K562 (cell line): ENCODE results near the gene MBD4. TPM values are rescaled to one million over a fixed set of nuclear protein-coding genes. Genes with fewer than 3 reads are reported as not detected.
A peak's percentile ranks its signal among the peaks of the same experiment; 100 is the strongest.
"Not testable (repeated sequence)": the region's sequence is repeated elsewhere in the genome, so short reads cannot be mapped to it uniquely, and the experiment has no call there.

Source experiments
- ATAC-seq: fragments of 200-7000 bp; cut with Tn5 transposase; 3 replicates; pipeline ENCODE4 v1.9.1; 2020; ENCODE audit warnings: moderate library complexity
- BruUV-seq: library from RNA; stranded (reverse); fragments of 400-500 nt; replicated peaks from 2 replicates; lab custom pipeline; 2021; lab: Mats Ljungman, UMichigan
- CTCF ChIA-PET: fragments of 300-600 bp; formaldehyde crosslinking; extraction: SDS; loops from one replicate; lab custom pipeline; 2021; ENCODE audit warnings: low intra/inter-chr PET ratio; lab: Yijun Ruan, JAX
- POLR2A ChIA-PET: fragments of 300-600, 350-650 bp; sonication (Branson Sonifier 250); formaldehyde crosslinking; extraction: SDS; loops from one replicate; lab custom pipeline; 2021; ENCODE audit warnings: antibody characterized with exemption, inconsistent platforms; lab: Yijun Ruan, JAX
- DNase-seq, 4 experiments: peaks; one replicate each; pipeline versions ENCODE4 v3.0.0 to v3.0.0-alpha.2; 2011 to 2018; ENCODE audit warnings: low spot score in 3 of 4, mixed read lengths in 3 of 4; ENCODE audit errors: extremely low read depth in 1 of 4
- FAIRE-seq: peaks from 2 replicates; lab custom pipeline; 2011; peaks lifted over from hg19 to GRCh38; lab: Jason Lieb, UNC
- H2AFZ ChIP-seq: 2 replicates; pipeline ENCODE4 v1.6.0; 2011; ENCODE audit warnings: low read depth, low read length, control low read depth, inconsistent platforms
- H3K27ac ChIP-seq: fragments of 200-600 bp; 3 replicates; pipeline ENCODE4 v1.8.0; 2011; ENCODE audit warnings: low read depth, mild to moderate bottlenecking, control low read depth, inconsistent platforms, low read length, moderate library complexity, mixed read lengths; ENCODE audit errors: extremely low read depth
- H3K27me3 ChIP-seq, 2 experiments: fragments of 300-600 bp in 1 of 2; 2 replicates in 1 of 2; 3 replicates in 1 of 2; pipeline versions ENCODE4 v1.6.0 to v1.8.0; 2011; ENCODE audit warnings: inconsistent platforms in 2 of 2, low read length in 2 of 2, mild to moderate bottlenecking in 1 of 2, mixed read lengths in 1 of 2, moderate library complexity in 1 of 2; ENCODE audit not compliant: control insufficient read depth in 2 of 2, insufficient read depth in 2 of 2
- H3K36me3 ChIP-seq: fragments of 300-600 bp; 3 replicates; pipeline ENCODE4 v1.8.0; 2011; ENCODE audit warnings: mild to moderate bottlenecking, low read length, inconsistent platforms; ENCODE audit not compliant: control insufficient read depth, insufficient read depth
- H3K4me1 ChIP-seq, 2 experiments: fragments of 200-600 bp in 1 of 2; replicated peaks in 1 of 2; 2 replicates in 1 of 2; 3 replicates in 1 of 2; pipeline versions ENCODE4 v1.5.1 to v1.8.0; 2011; ENCODE audit warnings: inconsistent platforms in 2 of 2, low read length in 2 of 2, mild to moderate bottlenecking in 1 of 2, mixed read lengths in 1 of 2, moderate library complexity in 1 of 2; ENCODE audit not compliant: control insufficient read depth in 2 of 2, insufficient read depth in 2 of 2
- H3K4me2 ChIP-seq: 2 replicates; pipeline ENCODE4 v1.6.1; 2011; ENCODE audit warnings: low read length, control low read depth, inconsistent platforms, mixed read lengths; ENCODE audit not compliant: insufficient read depth
- H3K4me3 ChIP-seq: fragments of 200-600 bp; sonication (generic), shearing (Covaris generic); 2 replicates; pipeline ENCODE4 v1.5.1; 2016; ENCODE audit warnings: control low read depth, inconsistent platforms
- H3K79me2 ChIP-seq: fragments of 200-600 bp; 3 replicates; pipeline ENCODE4 v1.8.0; 2011; ENCODE audit warnings: low read length, inconsistent platforms; ENCODE audit not compliant: control insufficient read depth, insufficient read depth
- H3K9ac ChIP-seq, 2 experiments: 2 replicates each; pipeline versions ENCODE4 v1.6.0 to v1.6.1; 2011; ENCODE audit warnings: low read depth in 2 of 2, low read length in 2 of 2, control low read depth in 1 of 2, inconsistent platforms in 1 of 2, mild to moderate bottlenecking in 1 of 2, mixed read lengths in 1 of 2; ENCODE audit not compliant: insufficient read depth in 1 of 2
- H3K9me1 ChIP-seq: one replicate; pipeline ENCODE4 v1.6.0; 2011; ENCODE audit warnings: inconsistent platforms, mild to moderate bottlenecking, low read length, moderate library complexity; ENCODE audit not compliant: control insufficient read depth, insufficient read depth
- H3K9me3 ChIP-seq: replicated peaks from 2 replicates; pipeline ENCODE4 v1.5.1; 2011; ENCODE audit warnings: low read depth, low read length, inconsistent platforms; ENCODE audit not compliant: control insufficient read depth, insufficient read depth
- H4K20me1 ChIP-seq: replicated peaks from 2 replicates; pipeline ENCODE4 v1.6.1; 2011; ENCODE audit warnings: low read length, inconsistent platforms, mixed read lengths; ENCODE audit not compliant: control insufficient read depth, insufficient read depth
- ARID1B ChIP-seq: fragments of 450-650 bp; IDR thresholded peaks from 2 replicates; pipeline ENCODE4 v1.6.1; 2016; ENCODE audit warnings: antibody characterized with exemption, mild to moderate bottlenecking, inconsistent platforms
- FOXJ2 ChIP-seq: fragments of 200-800 bp; sonication (Bioruptor generic); IDR thresholded peaks from 2 replicates; pipeline ENCODE4 v1.6.1; 2016; ENCODE audit warnings: missing genetic modification characterization, missing compliant biosample characterization
- L3MBTL2 ChIP-seq: fragments of 450-650 bp; IDR thresholded peaks from 2 replicates; pipeline ENCODE4 v1.6.1; 2016; ENCODE audit warnings: mild to moderate bottlenecking, moderate library complexity
- NFIC ChIP-seq: fragments of 450-650 bp; IDR thresholded peaks from 2 replicates; pipeline ENCODE4 v1.6.1; 2017; ENCODE audit warnings: mild to moderate bottlenecking, inconsistent platforms
- NRF1 ChIP-seq, 2 experiments: fragments of 450-650 bp; IDR thresholded peaks in 1 of 2; conservative IDR thresholded peaks in 1 of 2; 2 replicates each; pipeline ENCODE4 v1.6.1; 2014; ENCODE audit warnings: mild to moderate bottlenecking in 2 of 2
- RFX1 ChIP-seq: fragments of 450-650 bp; IDR thresholded peaks from 2 replicates; pipeline ENCODE4 v1.6.1; 2016; ENCODE audit warnings: mild to moderate bottlenecking, moderate library complexity
- WGBS: fragments of 100-300 bp; shearing (Covaris generic); methylation state at CpG from one replicate; pipeline ENCODE4 v1.1.6; 2016; ENCODE audit warnings: low coverage, mixed read lengths; ENCODE audit not compliant: insufficient coverage; ENCODE audit errors: missing lambda C conversion rate; 5-methylcytosine and 5-hydroxymethylcytosine counted together
- in situ Hi-C: fragments of 300-500 bp; cut with MboI; formaldehyde crosslinking; loops from 4 replicates; pipeline ENCODE4 v1.15.0; 2018; ENCODE audit warnings: inconsistent platforms, mixed read lengths
- intact Hi-C: fragments of 100-400 bp; cut with micrococcal nuclease; formaldehyde crosslinking; loops from 2 replicates; pipeline ENCODE4 v1.14.2; 2022
- polyA plus RNA-seq, 8 experiments: library from polyadenylated mRNA; depleted of rRNA in 4 of 8; stranded (reverse) in 5 of 8; unstranded in 3 of 8; fragments of >200 nt; fragmentation: Nextera tagmentation in 2 of 8; fragmentation: Illumina TruSeq in 1 of 8; extraction: Ambion mirVana in 2 of 8; extraction: Trizol in 1 of 8; gene quantifications; 2 replicates each; pipeline versions ENCODE4 v1.2.1 to v1.2.3, GENCODE V29; 2011 to 2014; ENCODE audit warnings: inconsistent platforms in 1 of 8, missing spikeins in 1 of 8
- total RNA-seq, 7 experiments: library from RNA; depleted of rRNA in 6 of 7; stranded (reverse); fragments of >200 nt in 6 of 7; fragmentation: Illumina TruSeq in 2 of 7; extraction: Trizol in 2 of 7; gene quantifications; 2 replicates each; pipeline versions ENCODE4 v1.2.1 to v1.2.3, GENCODE V29; 2011 to 2021; ENCODE audit warnings: low replicate concordance in 1 of 7
- TF ChIP-seq, protein P1 (sequence below), 2 experiments: fragments of 450-650 bp; conservative IDR thresholded peaks; 2 replicates each; pipeline ENCODE4 v1.6.1; 2017; ENCODE audit warnings: mild to moderate bottlenecking in 2 of 2, moderate library complexity in 2 of 2
- TF ChIP-seq, protein P2 (sequence below): fragments of 200-800 bp; sonication (Bioruptor generic); IDR thresholded peaks from 2 replicates; pipeline ENCODE4 v1.6.1; 2017; ENCODE audit warnings: missing genetic modification characterization, missing compliant biosample characterization
- TF ChIP-seq, protein P3 (sequence below): sonication (generic); formaldehyde crosslinking; IDR thresholded peaks from 2 replicates; pipeline ENCODE4 v1.8.0; 2022; ENCODE audit warnings: missing genetic modification reagents, mild to moderate bottlenecking, moderate library complexity, borderline replicate concordance

The MBD4 gene
- total and polyA plus RNA-seq, 9 of the 15 experiments (the other 6 are each of a cell fraction or from before 2014, with no cell fraction given): 13.3 to 63.9 (median 39.0) TPM

DNA sequence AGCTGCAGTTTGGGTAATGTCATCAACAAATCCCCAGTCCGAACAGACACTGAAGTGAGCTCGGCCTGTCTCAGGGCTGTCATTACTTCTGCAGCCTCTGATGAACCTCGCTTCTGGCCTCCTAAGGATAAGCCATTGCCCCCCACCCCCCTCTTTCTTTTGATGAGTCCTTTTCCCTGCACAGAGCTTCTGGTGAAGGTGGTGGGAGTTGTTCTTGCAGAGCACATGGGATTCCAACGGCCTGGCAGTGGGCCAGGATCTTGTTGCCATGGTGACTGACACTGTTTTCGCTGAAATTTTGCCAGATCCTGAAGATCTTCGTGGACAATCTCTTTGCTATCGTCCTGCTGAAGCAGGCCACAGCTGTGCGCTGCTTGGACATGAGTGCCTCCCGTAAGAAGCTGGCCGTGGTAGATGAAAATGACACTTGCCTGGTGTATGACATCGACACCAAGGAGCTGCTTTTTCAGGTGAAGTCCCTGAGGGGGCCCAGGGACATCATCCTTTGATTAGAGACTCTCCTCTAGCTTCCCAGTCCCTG, 41.5 kb upstream of the MBD4 start:
- 32% methylated on average over 4 of the region's 11 CpGs for WGBS
- H3K9me3 ChIP-seq, H3K4me3 ChIP-seq, H3K9me1 ChIP-seq, CTCF ChIA-PET, BruUV-seq, H4K20me1 ChIP-seq, H3K27ac ChIP-seq, H3K4me2 ChIP-seq, H2AFZ ChIP-seq, H3K27me3 ChIP-seq, H3K79me2 ChIP-seq: not testable (repeated sequence)
- intact Hi-C loops: loop anchor here (5.0 kb wide), 1 partner anchor 39 kb away; the partner anchor contains the start of gene IFT122
- DNase-seq (peak; percentile 21 to 70 (median 46)), FAIRE-seq (peak; percentile 100), ATAC-seq (peak; percentile 75)
- POLR2A ChIA-PET: interaction anchor here (0.6 to 2.1 kb wide), 4 partner anchors 8 to 391 kb away, joined by 3 to 4 read pairs (median 4); partner anchors contain the start of genes IFT122 and MBD4
- Histone ChIP-seq H3K9ac (peak overlapping the region in 1 of 2 experiments; percentile 72; a peak in 1 of 4 replicates), H3K36me3 (peaks cover 26% of the 10 kb centered on the region; the same call in 2 of the 3 replicates), H3K4me1 (peaks cover 14 to 21% of the 10 kb centered on the region in 2 experiments; a peak in 4 of 5 replicates)
- in situ Hi-C loops: loop anchor here (5.0 kb wide), 2 partner anchors 351 to 614 kb away; no protein-coding TSS in a partner anchor
- TF ChIP-seq, protein P1, sequence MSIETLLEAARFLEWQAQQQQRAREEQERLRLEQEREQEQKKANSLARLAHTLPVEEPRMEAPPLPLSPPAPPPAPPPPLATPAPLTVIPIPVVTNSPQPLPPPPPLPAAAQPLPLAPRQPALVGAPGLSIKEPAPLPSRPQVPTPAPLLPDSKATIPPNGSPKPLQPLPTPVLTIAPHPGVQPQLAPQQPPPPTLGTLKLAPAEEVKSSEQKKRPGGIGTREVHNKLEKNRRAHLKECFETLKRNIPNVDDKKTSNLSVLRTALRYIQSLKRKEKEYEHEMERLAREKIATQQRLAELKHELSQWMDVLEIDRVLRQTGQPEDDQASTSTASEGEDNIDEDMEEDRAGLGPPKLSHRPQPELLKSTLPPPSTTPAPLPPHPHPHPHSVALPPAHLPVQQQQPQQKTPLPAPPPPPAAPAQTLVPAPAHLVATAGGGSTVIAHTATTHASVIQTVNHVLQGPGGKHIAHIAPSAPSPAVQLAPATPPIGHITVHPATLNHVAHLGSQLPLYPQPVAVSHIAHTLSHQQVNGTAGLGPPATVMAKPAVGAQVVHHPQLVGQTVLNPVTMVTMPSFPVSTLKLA (conservative IDR thresholded peaks at IDR 0.05): peak in 1 of 2 experiments; percentile 63; a peak in 2 of 4 replicates
- TF ChIP-seq NFIC: peak; percentile 96
- 0 out of 4 replicates have a peak, but pooled peaks of 1 of the 2 experiments have one; percentile 14 for TF ChIP-seq NRF1 (conservative IDR thresholded peaks at IDR 0.05 in 1 of 2, IDR thresholded peaks at IDR 0.05 in 1 of 2)
- peak; percentile 76 for TF ChIP-seq FOXJ2
- peak; percentile 34; the same call in 1 of the 2 replicates for TF ChIP-seq L3MBTL2
- TF ChIP-seq ARID1B: 0 out of 2 replicates have a peak, but pooled peaks have one; percentile 16
- TF ChIP-seq, protein P2, sequence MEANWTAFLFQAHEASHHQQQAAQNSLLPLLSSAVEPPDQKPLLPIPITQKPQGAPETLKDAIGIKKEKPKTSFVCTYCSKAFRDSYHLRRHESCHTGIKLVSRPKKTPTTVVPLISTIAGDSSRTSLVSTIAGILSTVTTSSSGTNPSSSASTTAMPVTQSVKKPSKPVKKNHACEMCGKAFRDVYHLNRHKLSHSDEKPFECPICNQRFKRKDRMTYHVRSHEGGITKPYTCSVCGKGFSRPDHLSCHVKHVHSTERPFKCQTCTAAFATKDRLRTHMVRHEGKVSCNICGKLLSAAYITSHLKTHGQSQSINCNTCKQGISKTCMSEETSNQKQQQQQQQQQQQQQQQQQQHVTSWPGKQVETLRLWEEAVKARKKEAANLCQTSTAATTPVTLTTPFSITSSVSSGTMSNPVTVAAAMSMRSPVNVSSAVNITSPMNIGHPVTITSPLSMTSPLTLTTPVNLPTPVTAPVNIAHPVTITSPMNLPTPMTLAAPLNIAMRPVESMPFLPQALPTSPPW (CRISPR knock-in tag): peak; percentile 74
- TF ChIP-seq RFX1: peak; percentile 94
- TF ChIP-seq, protein P3, sequence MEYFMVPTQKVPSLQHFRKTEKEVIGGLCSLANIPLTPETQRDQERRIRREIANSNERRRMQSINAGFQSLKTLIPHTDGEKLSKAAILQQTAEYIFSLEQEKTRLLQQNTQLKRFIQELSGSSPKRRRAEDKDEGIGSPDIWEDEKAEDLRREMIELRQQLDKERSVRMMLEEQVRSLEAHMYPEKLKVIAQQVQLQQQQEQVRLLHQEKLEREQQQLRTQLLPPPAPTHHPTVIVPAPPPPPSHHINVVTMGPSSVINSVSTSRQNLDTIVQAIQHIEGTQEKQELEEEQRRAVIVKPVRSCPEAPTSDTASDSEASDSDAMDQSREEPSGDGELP: peak; percentile 54; the same call in 1 of the 2 replicates
